ENCODE data around the gene STAT5B. TPM values are rescaled to one million over a fixed set of nuclear protein-coding genes. Genes with fewer than 3 reads are reported as not detected.

STAT5B gene
- total and polyA plus RNA-seq, 9 of the 15 experiments (the other 6 are each of a cell fraction or from before 2014, with no cell fraction given) = 20.8 to 176 (median 92.4) TPM

GRCh38 chr17:42289611-42290181 lies 13.5 kb upstream of the STAT5B start (continued):
- no peak for TF ChIP-seq CHD7 (IDR thresholded peaks at IDR 0.05; ENCODE audit: low read depth, low read length)
- no peak for TF ChIP-seq SRSF3 (IDR thresholded peaks at IDR 0.05; ENCODE audit: insufficient read depth, low read length)

All from K562 (cell line).